Liver (tissue), 9 donors: ENCODE data around the gene TIPIN. TPM values are rescaled to one million over a fixed set of nuclear protein-coding genes. Genes with fewer than 3 reads are reported as not detected.

ENCODE experiments used
- DNase-seq: peaks from one replicate; pipeline ENCODE4 v3.0.0-alpha.2; 2017; ENCODE audit warnings: low spot score
- H3K27ac ChIP-seq, 2 donors: one replicate each; pipeline ENCODE4 v1.7.0; 2013; ENCODE audit warnings: inconsistent platforms in 2 of 2, low read length in 2 of 2, control low read depth in 1 of 2, low read depth in 1 of 2, mild to moderate bottlenecking in 1 of 2
- H3K27me3 ChIP-seq, 4 donors: one replicate each; pipeline versions ENCODE4 v1.6.1 to v1.7.0; 2013; ENCODE audit warnings: low read length in 3 of 4, inconsistent platforms in 1 of 4, mild to moderate bottlenecking in 1 of 4, moderate library complexity in 1 of 4; ENCODE audit not compliant: control insufficient read depth in 4 of 4, insufficient read depth in 4 of 4
- H3K36me3 ChIP-seq, 4 donors: one replicate each; pipeline versions ENCODE4 v1.6.1 to v1.7.0; 2013; ENCODE audit warnings: low read length in 3 of 4, mild to moderate bottlenecking in 3 of 4, low read depth in 1 of 4, moderate library complexity in 1 of 4; ENCODE audit not compliant: control insufficient read depth in 4 of 4, insufficient read depth in 3 of 4
- H3K4me1 ChIP-seq, 4 donors: one replicate each; pipeline versions ENCODE4 v1.6.1 to v1.7.0; 2013; ENCODE audit warnings: low read length in 3 of 4, mild to moderate bottlenecking in 3 of 4, moderate library complexity in 1 of 4; ENCODE audit not compliant: control insufficient read depth in 4 of 4, insufficient read depth in 4 of 4
- H3K4me3 ChIP-seq, 3 donors: one replicate each; pipeline versions ENCODE4 v1.6.1 to v1.7.0; 2013; ENCODE audit warnings: low read length in 3 of 3, control low read depth in 1 of 3, low read depth in 1 of 3, mild to moderate bottlenecking in 1 of 3
- H3K9ac ChIP-seq, 2 donors: one replicate each; pipeline ENCODE4 v1.7.0; 2013; ENCODE audit warnings: low read length in 2 of 2, mild to moderate bottlenecking in 2 of 2, moderate library complexity in 2 of 2, control low read depth in 1 of 2, low read depth in 1 of 2
- H3K9me3 ChIP-seq, 4 donors: one replicate each; pipeline versions ENCODE4 v1.6.1 to v1.7.0; 2013; ENCODE audit warnings: low read length in 3 of 4; ENCODE audit not compliant: control insufficient read depth in 4 of 4
- ATF3 ChIP-seq: IDR thresholded peaks from 2 replicates; pipeline ENCODE4 v1.6.1; 2016; ENCODE audit warnings: antibody characterized with exemption
- CTCF ChIP-seq: fragments of 150-350 bp; IDR thresholded peaks from 2 replicates; pipeline ENCODE4 v1.5.1; 2017; ENCODE audit warnings: improper control_type of control experiment, low read depth, low read length; ENCODE audit not compliant: missing input control
- EGR1 ChIP-seq, 2 donors: IDR thresholded peaks; 2 replicates each; pipeline ENCODE4 v1.6.1; 2016 to 2018; ENCODE audit warnings: antibody characterized with exemption in 2 of 2, low read depth in 2 of 2
- FOXA1 ChIP-seq: IDR thresholded peaks from 2 replicates; pipeline ENCODE4 v1.6.1; 2016; ENCODE audit warnings: antibody characterized with exemption
- FOXA2 ChIP-seq: IDR thresholded peaks from 2 replicates; pipeline ENCODE4 v1.6.1; 2016; ENCODE audit warnings: antibody characterized with exemption
- GABPA ChIP-seq, 2 donors: IDR thresholded peaks in 1 of 2; conservative IDR thresholded peaks in 1 of 2; 2 replicates each; pipeline ENCODE4 v1.6.1; 2016; ENCODE audit warnings: antibody characterized with exemption in 2 of 2, mild to moderate bottlenecking in 1 of 2, moderate library complexity in 1 of 2
- HNF4A ChIP-seq, 2 donors: conservative IDR thresholded peaks; 2 replicates each; pipeline ENCODE4 v1.6.1; 2016; ENCODE audit warnings: antibody characterized with exemption in 2 of 2, mild to moderate bottlenecking in 2 of 2
- HNF4G ChIP-seq: IDR thresholded peaks from 2 replicates; pipeline ENCODE4 v1.6.1; 2016; ENCODE audit warnings: antibody characterized with exemption
- JUND ChIP-seq, 2 donors: IDR thresholded peaks; 2 replicates each; pipeline ENCODE4 v1.6.1; 2016; ENCODE audit warnings: antibody characterized with exemption in 2 of 2
- MAX ChIP-seq: IDR thresholded peaks from 2 replicates; pipeline ENCODE4 v1.6.1; 2016; ENCODE audit warnings: antibody characterized with exemption
- NR2F2 ChIP-seq: IDR thresholded peaks from 2 replicates; pipeline ENCODE4 v1.6.1; 2016; ENCODE audit warnings: antibody characterized with exemption
- RAD21 ChIP-seq, 2 donors: IDR thresholded peaks; 2 replicates each; pipeline ENCODE4 v1.6.1; 2016; ENCODE audit warnings: antibody characterized with exemption in 2 of 2, mild to moderate bottlenecking in 2 of 2
- REST ChIP-seq: IDR thresholded peaks from 2 replicates; pipeline ENCODE4 v1.6.1; 2016; ENCODE audit warnings: antibody characterized with exemption, mild to moderate bottlenecking
- RXRA ChIP-seq, 2 donors: IDR thresholded peaks; 2 replicates each; pipeline ENCODE4 v1.6.1; 2017 to 2018; ENCODE audit warnings: antibody characterized with exemption in 2 of 2, mild to moderate bottlenecking in 1 of 2
- SP1 ChIP-seq: IDR thresholded peaks from 2 replicates; pipeline ENCODE4 v1.6.1; 2018; ENCODE audit warnings: antibody characterized with exemption, mild to moderate bottlenecking
- TAF1 ChIP-seq: conservative IDR thresholded peaks from 2 replicates; pipeline ENCODE4 v1.6.1; 2016; ENCODE audit warnings: antibody characterized with exemption, mild to moderate bottlenecking
- YY1 ChIP-seq: IDR thresholded peaks from 2 replicates; pipeline ENCODE4 v1.6.1; 2016; ENCODE audit warnings: antibody characterized with exemption, mild to moderate bottlenecking
- ZBTB33 ChIP-seq: IDR thresholded peaks from 2 replicates; pipeline ENCODE4 v1.6.1; 2016; ENCODE audit warnings: antibody characterized with exemption
- WGBS: extraction: QIAGEN DNeasy Blood & Tissue Kit; methylation state at CpG from one replicate; pipeline ENCODE4 v1.1.7; 2013; 5-methylcytosine and 5-hydroxymethylcytosine counted together
- polyA plus RNA-seq, 2 donors: library from polyadenylated mRNA; stranded (reverse) in 1 of 2; unstranded in 1 of 2; fragments of 200-250 nt in 1 of 2; fragments of >200 nt in 1 of 2; fragmentation: Nextera tagmentation in 1 of 2; extraction: Ambion mirVana in 1 of 2; gene quantifications; one replicate each; pipeline versions ENCODE4 v1.2.1 to v1.2.3, GENCODE V29; 2013 to 2015
- total RNA-seq, 2 donors: library from RNA; depleted of rRNA; stranded (reverse); fragments of >200 nt; gene quantifications; one replicate each; pipeline ENCODE4 v1.2.3, GENCODE V29; 2014
- donor health status: healthy.
- donor health status: healthy.
- donor health status: healthy.
- donor health status: healthy.
- donor health status: healthy.

The TIPIN gene
- total and polyA plus RNA-seq, 4 donors, result 2.2 to 5.9 (median 2.6) TPM

GRCh38 chr15:66302489-66303278, 53.8 kb downstream of the TIPIN start:
- DNase-seq, result no peak
- H3K4me3 ChIP-seq, result no peak overlapping the region
- H3K9ac ChIP-seq, result no peak overlapping the region
- no peaks in the 10 kb centered on the region for H3K27me3 ChIP-seq
- no peaks in the 10 kb centered on the region for H3K9me3 ChIP-seq
- no peak overlapping the region for H3K27ac ChIP-seq
- TF ChIP-seq FOXA1 (no peak), RXRA (IDR thresholded peaks at IDR 0.05) (no peak), CTCF (no peak), ATF3 (no peak), FOXA2 (no peak), TAF1 (no peak), HNF4A (conservative IDR thresholded peaks at IDR 0.05) (no peak), MAX (no peak), REST (no peak), ZBTB33 (no peak), NR2F2 (no peak), YY1 (no peak), JUND (IDR thresholded peaks at IDR 0.05) (no peak), EGR1 (IDR thresholded peaks at IDR 0.05; ENCODE audit: low read depth in 2 of 2) (no peak), HNF4G (no peak), GABPA (IDR thresholded peaks at IDR 0.05 in 1 of 2, conservative IDR thresholded peaks at IDR 0.05 in 1 of 2) (no peak), RAD21 (IDR thresholded peaks at IDR 0.05) (no peak), SP1 (no peak)
- H3K4me1 ChIP-seq, result no peaks in the 10 kb centered on the region
- H3K36me3 ChIP-seq, result peaks cover 0 to 2% (median 1%) of the 10 kb centered on the region in 4 donors
- WGBS, result 85% methylated on average over 5 of the region's 5 CpGs
